Natural killer cell treated with Interleukin-12 subunit alpha and Interleukin-12 subunit beta and Interleukin-15 and Interleukin-18, amount 100 ng/mL, for 72 hours (primary cell): ENCODE measurements around the gene PACC1. TPM values are rescaled to one million over a fixed set of nuclear protein-coding genes. Genes with fewer than 3 reads are reported as not detected.

Source experiments
- ATAC-seq, 2 donors: fragments of 150-1000 bp; cut with Tn5 transposase in 1 of 2; sonication (Bioruptor Pico), chemical (Tn5 transposase) in 1 of 2; 2 replicates each; pipeline ENCODE4 v1.10.0; 2021
- DNase-seq: peaks from one replicate; pipeline ENCODE4 v3.0.0; 2022; ENCODE audit warnings: low spot score
- H3K27ac Mint-ChIP-seq, 2 donors: 1 replicate in 1 of 2; 2 replicates in 1 of 2; pipeline ENCODE4 v1.8.0; 2022; ENCODE audit warnings: mixed read lengths in 2 of 2, mild to moderate bottlenecking in 1 of 2, moderate library complexity in 1 of 2
- H3K27me3 Mint-ChIP-seq, 2 donors: 1 replicate in 1 of 2; 2 replicates in 1 of 2; pipeline ENCODE4 v1.8.0; 2022; ENCODE audit warnings: mixed read lengths in 2 of 2
- H3K36me3 Mint-ChIP-seq: one replicate; pipeline ENCODE4 v1.8.0; 2022; ENCODE audit warnings: mixed read lengths
- H3K4me1 Mint-ChIP-seq, 2 donors: 1 replicate in 1 of 2; 2 replicates in 1 of 2; pipeline ENCODE4 v1.8.0; 2022; ENCODE audit warnings: low read depth in 2 of 2, mixed read lengths in 2 of 2, mild to moderate bottlenecking in 1 of 2
- H3K4me3 Mint-ChIP-seq: one replicate; pipeline ENCODE4 v1.8.0; 2022; ENCODE audit warnings: mixed read lengths
- H3K9me3 Mint-ChIP-seq: 2 replicates; pipeline ENCODE4 v1.8.0; 2022; ENCODE audit warnings: mixed read lengths
- total RNA-seq, 2 donors: library from RNA; stranded (reverse); gene quantifications; one replicate each; pipeline ENCODE4 v1.2.3, GENCODE V29; 2022

Gene PACC1
- total RNA-seq: 10 to 100 TPM; 11.8 to 26.6 TPM

DNA sequence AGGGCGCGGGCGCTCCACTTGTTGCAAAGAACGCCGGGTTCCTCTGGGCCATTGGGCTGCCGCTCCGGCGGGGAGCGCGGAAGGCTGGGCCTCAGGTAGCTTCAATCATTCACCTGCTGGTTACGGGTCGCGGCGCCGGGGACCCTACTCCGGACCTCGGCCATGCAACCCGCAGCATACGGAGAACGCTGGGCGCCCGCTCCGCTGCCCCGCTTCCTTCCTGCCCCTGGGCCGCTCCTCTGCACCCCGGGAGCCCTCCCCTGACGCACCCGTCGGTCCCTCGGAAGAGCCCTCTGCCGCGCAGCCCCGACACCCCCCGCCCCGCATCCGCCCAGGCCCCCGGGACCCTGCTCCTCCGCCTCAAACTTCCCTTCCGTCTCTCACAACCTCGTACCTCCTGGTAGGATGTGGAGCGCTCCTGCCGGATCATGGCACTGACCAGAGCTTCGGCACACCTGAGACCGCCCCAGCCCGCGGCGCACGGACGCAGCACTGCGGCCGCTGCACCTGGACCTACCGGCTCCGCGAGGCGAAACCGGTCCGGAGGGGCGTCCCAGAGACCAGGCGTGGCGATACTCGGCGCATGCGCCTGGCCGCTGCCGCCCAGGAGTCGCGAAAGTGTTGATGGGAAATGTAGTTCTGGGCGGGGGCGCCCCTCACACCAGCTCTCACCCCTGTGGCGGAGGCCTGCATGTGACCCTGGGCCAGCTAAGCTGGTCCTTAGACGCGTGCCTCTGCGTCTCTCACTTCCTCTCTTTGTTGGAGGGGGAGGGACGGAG, at the start of gene PACC1:
Gene PACC1 (minus strand): TSS at position 559 of the 779 bp plus-strand sequence. CDS start 129 bp downstream, at position 430.
- peak; percentile 98 for ATAC-seq
- peak; percentile 94 for DNase-seq
- H3K27me3 Mint-ChIP-seq: no peaks in the 10 kb centered on the region
- no peaks in the 10 kb centered on the region for H3K9me3 Mint-ChIP-seq
- peak within 1 kb of the TSS; percentile 69 to 88 for H3K27ac Mint-ChIP-seq
- peaks cover 31 to 44% of the 10 kb centered on the region in 2 donors for H3K4me1 Mint-ChIP-seq
- peak within 1 kb of the TSS; percentile 100 for H3K4me3 Mint-ChIP-seq
- H3K36me3 Mint-ChIP-seq: peaks cover 3% of the 10 kb centered on the region

DNA sequence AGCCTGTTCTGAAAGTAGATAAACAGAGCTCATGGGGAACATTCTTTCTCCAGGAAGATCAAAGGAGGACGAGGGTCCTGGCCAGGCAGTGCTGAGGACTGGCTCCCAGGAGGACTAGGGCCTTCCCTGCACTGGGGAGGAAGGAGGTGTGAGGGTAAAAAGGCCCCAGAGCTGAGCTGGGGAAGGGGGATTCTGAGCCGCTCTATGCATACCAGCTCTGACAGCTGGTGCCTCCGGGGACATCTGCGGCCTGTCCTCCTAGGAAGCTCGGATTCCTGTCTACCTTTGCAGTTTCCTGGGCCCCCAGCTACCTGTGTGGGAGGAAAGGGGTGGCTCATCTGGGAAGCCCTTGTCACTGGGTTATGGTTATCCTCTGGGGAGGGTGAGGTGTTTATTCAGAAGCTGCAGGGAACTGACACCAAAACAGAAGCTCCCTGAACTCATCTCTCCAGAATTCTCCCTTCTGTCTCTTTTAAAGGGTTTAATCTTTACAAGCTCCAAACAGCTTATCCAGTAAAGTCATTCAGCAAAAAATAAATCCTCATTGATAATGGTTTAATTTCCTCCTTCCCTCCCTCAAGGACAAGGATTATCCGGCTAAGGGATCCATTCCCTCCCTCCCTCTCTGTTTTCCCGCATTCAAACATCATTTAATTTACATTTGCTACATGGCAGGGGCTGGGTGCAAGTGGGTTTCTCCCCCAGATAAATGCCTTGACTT, 49.0 kb upstream of the PACC1 start:
- no peaks in the 10 kb centered on the region for H3K9me3 Mint-ChIP-seq
- ATAC-seq (no peak), DNase-seq (no peak)
- H3K27me3 Mint-ChIP-seq: peaks cover 0 to 2% of the 10 kb centered on the region in 2 donors
- H3K4me1 Mint-ChIP-seq: peaks cover 0 to under 1% of the 10 kb centered on the region in 2 donors
- H3K36me3 Mint-ChIP-seq: no peaks in the 10 kb centered on the region
- H3K4me3 Mint-ChIP-seq: no peak overlapping the region
- H3K27ac Mint-ChIP-seq: no peak overlapping the region

DNA sequence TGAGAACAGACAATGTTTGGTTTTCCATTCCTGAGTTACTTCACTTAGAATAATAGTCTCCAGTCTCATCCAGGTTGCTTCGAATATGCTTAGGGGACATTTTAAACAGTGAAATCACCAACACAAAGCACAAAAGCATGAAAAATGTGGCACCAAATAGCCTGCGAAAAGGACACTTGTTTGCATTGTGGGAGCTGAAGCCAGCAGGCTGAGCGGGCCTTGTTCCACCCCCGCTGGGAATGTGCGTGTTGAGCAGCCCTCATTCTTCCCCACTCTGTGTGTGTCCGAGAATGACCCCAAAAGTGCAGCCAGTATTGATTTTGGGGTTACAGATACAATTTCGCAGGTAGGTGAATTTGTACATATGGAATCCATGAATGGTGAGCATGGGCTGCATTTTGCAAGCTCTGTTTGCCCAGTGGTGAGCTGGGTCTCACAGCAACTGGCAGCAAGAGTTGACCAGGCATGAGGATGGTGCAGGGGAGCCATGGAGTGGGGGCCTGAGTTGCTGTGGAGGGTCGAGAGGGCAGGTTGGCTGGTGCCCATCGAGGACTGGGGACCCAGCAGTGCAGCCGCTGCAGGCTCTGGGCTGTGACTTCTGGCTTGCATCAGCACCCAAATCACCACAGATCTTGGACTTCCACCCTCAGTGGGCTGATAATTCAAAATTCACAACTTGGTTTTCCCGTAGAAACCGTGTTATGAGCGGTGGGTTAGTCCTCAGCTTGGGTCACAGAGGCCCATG, 47.4 kb upstream of the PACC1 start:
- H3K4me1 Mint-ChIP-seq: peaks cover 0 to 5% of the 10 kb centered on the region in 2 donors
- ATAC-seq: no peak
- H3K9me3 Mint-ChIP-seq: no peaks in the 10 kb centered on the region
- no peak overlapping the region for H3K27ac Mint-ChIP-seq
- no peak overlapping the region for H3K4me3 Mint-ChIP-seq
- DNase-seq: no peak
- H3K27me3 Mint-ChIP-seq: peaks cover 0 to 2% of the 10 kb centered on the region in 2 donors
- no peaks in the 10 kb centered on the region for H3K36me3 Mint-ChIP-seq

DNA sequence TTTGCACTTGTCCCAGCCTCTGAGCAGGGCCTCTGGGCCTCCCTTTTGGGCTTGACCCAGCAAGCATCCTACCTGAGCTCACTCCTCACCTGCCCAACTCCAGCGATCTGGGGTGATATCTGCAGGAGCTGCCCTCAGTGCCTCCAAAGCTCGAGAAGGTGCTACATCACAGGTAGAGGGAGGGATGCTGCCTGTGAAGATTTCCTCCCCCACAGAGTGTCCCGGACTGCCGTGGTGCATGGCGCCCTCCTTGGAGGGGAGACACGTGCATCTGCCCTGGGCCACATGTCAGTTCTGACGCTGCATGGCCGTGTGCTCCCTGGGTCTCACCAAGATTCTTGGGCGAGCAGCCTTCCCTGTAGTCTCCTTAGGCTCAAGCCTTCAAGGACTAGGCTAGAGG, 45.7 kb upstream of the PACC1 start:
- Mint-ChIP-seq H3K27me3 (peaks cover 0 to 2% of the 10 kb centered on the region in 2 donors), H3K4me3 (no peak overlapping the region), H3K27ac (no peak overlapping the region), H3K4me1 (peaks cover 0 to 5% of the 10 kb centered on the region in 2 donors), H3K36me3 (no peaks in the 10 kb centered on the region), H3K9me3 (no peaks in the 10 kb centered on the region)
- no peak for ATAC-seq
- DNase-seq: no peak

DNA sequence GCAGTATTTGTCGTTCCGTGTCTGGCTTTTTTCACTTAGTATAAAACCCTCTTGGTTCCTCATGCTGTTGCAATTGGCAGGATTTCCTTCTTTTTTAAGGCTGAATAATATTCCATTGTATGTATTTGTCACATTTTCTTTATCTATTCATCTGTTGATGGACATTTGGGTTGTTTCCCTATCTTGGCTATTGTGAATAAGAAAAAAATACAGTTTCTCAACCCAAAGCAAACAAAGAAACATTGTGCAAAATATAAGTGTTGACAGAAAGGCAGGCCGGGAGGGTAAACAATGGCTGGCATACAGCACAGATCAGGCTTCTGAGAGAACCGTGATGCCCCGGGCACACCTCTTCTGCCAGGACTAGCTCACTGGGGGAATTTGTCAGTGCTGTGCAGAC, 45.0 kb upstream of the PACC1 start:
- no peak for ATAC-seq
- no peaks in the 10 kb centered on the region for H3K9me3 Mint-ChIP-seq
- DNase-seq: no peak
- peaks cover 0 to 5% of the 10 kb centered on the region in 2 donors for H3K4me1 Mint-ChIP-seq
- H3K27me3 Mint-ChIP-seq: peaks cover 0 to 4% of the 10 kb centered on the region in 2 donors
- H3K27ac Mint-ChIP-seq: no peak overlapping the region
- H3K36me3 Mint-ChIP-seq: no peaks in the 10 kb centered on the region
- no peak overlapping the region for H3K4me3 Mint-ChIP-seq

DNA sequence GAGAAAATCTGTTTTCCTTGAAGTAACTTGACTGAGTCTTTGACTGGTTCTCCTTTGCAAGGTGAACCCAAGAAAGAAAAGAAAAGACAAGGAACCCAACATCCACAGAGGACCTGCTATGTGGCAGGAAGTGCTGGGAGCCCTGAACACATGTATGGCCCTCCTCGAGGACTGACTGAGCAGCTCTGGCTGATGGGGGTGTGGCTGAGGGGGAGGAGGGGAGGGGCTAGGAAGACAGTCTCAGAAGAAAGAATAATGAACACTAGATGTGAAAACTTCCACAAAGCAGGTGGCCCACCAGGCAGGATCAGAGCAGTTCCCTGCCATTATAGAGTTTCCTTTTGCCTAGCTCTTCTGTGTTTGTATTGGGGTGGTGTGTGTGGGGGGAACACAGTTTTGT, 44.1 kb upstream of the PACC1 start:
- H3K4me1 Mint-ChIP-seq: peaks cover 0 to 5% of the 10 kb centered on the region in 2 donors
- ATAC-seq: no peak
- H3K27ac Mint-ChIP-seq: no peak overlapping the region
- DNase-seq: peak; percentile 39
- H3K27me3 Mint-ChIP-seq: peaks cover 0 to 2% of the 10 kb centered on the region in 2 donors
- no peak overlapping the region for H3K4me3 Mint-ChIP-seq
- H3K9me3 Mint-ChIP-seq: no peaks in the 10 kb centered on the region
- no peaks in the 10 kb centered on the region for H3K36me3 Mint-ChIP-seq

DNA sequence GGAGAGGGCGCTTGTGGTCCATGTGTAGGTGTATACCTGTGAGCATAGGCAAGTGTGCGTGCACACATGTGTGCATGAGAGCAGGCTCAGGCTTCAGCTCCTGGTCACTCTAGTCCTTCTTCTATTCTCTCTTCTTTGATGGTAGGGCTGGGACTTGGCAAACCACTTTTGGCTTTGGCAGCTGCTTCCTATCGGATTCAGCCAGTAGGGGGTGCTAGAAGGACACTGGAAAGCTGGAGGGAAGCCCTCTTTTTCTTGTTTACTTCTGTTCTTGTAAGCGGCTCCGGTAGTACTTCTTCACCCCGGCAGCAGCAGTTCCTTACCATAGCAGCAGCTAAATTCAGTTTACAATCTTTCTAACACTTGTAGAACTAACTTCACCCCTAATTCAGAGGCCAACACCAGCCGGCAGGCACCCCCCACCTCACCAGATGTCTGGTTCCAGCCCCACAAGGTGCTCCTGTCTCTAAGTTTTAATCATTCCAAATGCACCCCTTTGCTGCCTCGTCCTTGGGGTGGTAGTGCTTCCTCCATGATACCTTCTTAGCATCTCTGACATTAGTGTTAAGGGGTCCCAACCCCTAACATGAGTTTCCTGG, 43.2 kb upstream of the PACC1 start:
- Mint-ChIP-seq H3K27ac (no peak overlapping the region), H3K27me3 (peaks cover 0 to 2% of the 10 kb centered on the region in 2 donors), H3K36me3 (no peaks in the 10 kb centered on the region), H3K9me3 (no peaks in the 10 kb centered on the region), H3K4me1 (peaks cover 0 to 7% of the 10 kb centered on the region in 2 donors), H3K4me3 (no peak overlapping the region)
- peak; percentile 76 for DNase-seq
- ATAC-seq: no peak

DNA sequence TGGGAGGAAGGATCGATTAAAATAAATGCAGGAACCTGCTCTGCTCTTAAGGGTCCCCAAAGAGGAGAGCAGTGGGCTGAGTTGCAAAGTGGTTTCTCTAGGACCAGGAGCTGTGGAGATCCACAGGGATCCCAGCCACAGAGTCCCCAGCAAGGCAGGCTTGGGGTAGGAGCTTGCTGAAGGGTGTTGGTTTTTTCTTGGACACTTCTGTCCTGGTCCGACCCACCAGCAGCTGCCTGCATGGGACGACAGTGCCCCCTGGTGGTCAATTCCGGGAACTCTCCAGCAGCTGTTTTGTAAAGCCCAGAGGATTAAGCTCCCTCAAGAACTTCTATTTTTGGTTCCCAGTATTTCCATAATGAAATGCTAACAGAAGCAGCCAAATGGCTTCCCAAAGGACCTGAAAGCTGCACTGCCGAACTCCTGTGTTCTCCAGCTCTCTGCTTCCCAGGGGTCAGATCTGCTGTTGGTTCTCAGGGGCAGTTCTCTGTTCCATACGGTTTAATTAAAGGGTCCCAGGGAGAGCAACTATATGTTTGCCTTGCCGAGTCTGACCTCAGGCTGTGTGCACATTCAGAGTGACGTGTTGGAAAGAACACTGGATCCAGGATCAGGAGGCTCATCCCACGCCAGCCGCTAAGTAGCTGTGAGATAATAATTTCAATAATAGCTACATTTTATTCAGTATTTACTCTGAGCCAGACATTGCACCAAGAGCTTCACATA, 41.3 kb upstream of the PACC1 start:
- Mint-ChIP-seq H3K27ac (no peak overlapping the region), H3K9me3 (no peaks in the 10 kb centered on the region), H3K4me3 (no peak overlapping the region), H3K27me3 (peaks cover 0 to 2% of the 10 kb centered on the region in 2 donors), H3K36me3 (no peaks in the 10 kb centered on the region), H3K4me1 (peaks cover 0 to 7% of the 10 kb centered on the region in 2 donors)
- DNase-seq: peak; percentile 85
- peak; percentile 70 to 74 for ATAC-seq

DNA sequence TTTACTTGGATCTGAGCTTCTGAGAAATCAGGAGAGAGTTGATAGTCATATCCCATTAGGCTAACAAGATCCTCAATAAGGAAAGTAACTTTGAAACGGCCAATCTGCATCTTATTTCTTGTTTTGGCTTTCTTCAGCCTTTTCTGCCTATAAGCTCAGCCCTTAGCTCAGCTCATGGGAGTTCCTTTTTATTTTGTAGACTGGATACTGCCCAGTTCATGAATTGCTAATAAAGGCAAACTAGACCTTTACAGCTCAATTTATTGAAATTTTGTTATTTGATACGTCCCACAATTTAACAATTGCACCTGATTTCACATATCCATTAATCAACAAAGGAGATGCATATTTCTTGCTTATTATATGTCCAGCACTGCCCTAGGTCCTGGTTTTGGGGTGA, 40.7 kb upstream of the PACC1 start:
- Mint-ChIP-seq H3K36me3 (no peaks in the 10 kb centered on the region), H3K9me3 (no peaks in the 10 kb centered on the region), H3K27me3 (peaks cover 0 to 2% of the 10 kb centered on the region in 2 donors), H3K4me3 (no peak overlapping the region), H3K4me1 (peaks cover 0 to 7% of the 10 kb centered on the region in 2 donors), H3K27ac (no peak overlapping the region)
- ATAC-seq (no peak), DNase-seq (no peak)

DNA sequence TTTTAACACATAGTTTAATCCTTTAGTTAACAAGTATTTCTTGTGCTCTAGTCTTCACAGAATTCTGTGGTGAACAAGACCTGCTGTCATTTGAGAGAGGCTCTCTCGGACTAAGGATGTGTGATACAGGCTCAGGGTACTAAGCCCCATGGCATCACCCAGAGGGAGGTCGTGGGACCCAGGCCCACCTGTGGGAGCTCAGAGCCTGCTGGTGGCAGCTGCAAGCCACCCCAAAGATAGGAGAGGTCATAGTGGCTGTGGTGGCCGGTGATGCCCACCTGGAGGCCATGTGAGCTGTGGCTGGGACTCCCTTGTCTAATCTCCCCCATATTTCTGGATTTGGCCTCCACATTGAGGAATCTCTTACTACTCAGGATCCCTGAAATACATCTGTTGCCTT, 40.1 kb upstream of the PACC1 start:
- H3K27ac Mint-ChIP-seq: no peak overlapping the region
- H3K9me3 Mint-ChIP-seq: no peaks in the 10 kb centered on the region
- no peak for ATAC-seq
- H3K4me3 Mint-ChIP-seq: no peak overlapping the region
- peaks cover 0 to 7% of the 10 kb centered on the region in 2 donors for H3K4me1 Mint-ChIP-seq
- DNase-seq: no peak
- peaks cover 0 to 2% of the 10 kb centered on the region in 2 donors for H3K27me3 Mint-ChIP-seq
- no peaks in the 10 kb centered on the region for H3K36me3 Mint-ChIP-seq

DNA sequence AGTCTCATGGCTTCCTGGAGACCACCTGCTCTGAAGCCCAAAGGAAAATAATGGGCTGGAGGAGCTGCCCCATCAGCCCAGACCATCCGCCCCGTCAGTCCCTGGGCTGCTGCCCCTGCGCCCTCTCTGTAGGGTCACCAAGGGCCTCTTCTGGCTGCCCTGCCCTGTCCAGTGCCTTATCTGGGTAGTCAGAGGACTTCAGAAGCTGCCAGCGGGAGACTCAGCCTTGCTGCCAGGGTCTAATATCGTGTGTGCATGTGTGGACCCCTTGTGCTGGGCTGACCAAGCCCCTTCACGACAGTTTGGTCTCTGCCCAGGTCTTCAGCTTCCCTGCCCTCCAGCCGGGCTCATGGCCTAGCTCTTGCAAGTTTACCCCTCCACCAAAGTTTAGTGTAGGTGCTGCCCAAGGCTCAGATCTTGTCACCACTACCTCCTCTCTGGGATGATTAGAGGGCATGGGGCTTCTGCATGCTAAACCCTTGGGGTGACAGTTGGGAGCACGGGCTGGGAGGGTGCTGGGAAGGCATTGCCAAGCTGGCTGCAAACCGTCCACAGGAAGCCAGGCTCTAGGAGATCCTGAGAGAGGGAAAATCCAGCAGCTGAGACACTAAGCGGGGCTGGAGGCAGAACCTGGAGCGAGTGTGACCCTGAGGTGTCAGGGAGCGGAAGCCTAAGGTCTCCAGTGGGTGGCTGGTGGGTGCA, 38.6 kb upstream of the PACC1 start:
- no peak for ATAC-seq
- no peak overlapping the region for H3K27ac Mint-ChIP-seq

DNA sequence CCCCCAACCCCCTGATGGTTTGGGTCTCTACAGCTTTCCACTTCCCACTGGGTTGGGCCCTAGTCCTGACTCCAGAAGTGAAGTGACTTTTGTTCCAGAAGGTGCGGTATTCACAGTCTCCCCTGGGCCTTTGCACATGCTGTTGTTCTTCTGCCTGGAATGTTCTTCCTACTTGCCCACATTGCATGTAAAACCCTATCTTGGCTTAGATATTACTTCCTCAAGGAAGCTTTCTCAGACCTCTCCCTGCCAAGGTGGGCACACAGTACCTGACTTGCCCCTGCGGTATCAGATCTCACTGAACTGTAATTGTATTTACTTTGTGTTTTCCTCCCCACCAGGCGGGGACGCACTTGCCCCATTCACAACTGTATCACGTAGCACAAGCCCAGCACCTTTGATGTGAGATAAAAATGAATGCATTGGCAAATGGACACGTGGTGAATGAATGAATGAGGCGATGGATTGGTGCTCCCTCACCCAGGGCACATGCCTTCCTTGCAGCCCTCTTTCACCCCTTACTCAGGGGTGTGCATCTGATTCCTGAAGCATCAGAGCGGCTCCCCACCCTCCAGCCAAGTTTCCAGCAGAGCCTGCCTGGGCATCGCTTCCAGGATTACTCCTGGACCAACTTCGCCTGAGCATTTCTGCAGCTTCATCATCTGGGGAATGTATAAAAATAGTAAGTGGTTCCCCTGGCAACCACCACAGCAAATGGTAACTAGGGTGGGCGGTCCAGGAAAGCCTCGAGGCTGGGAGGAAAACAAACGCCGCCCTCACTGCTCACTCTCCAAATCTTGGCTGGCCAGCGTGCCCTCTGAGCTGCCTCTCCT, 37.9 kb upstream of the PACC1 start:
- H3K9me3 Mint-ChIP-seq: no peaks in the 10 kb centered on the region

More for the DNA sequence above, 38.6 kb upstream of the PACC1 start:
- no peak overlapping the region for H3K4me3 Mint-ChIP-seq
- peaks cover 0 to 2% of the 10 kb centered on the region in 2 donors for H3K27me3 Mint-ChIP-seq
- H3K36me3 Mint-ChIP-seq: no peaks in the 10 kb centered on the region
- no peaks in the 10 kb centered on the region for H3K9me3 Mint-ChIP-seq
- no peak for DNase-seq
- peaks cover 0 to 3% of the 10 kb centered on the region in 2 donors for H3K4me1 Mint-ChIP-seq

More for the DNA sequence above, 37.9 kb upstream of the PACC1 start:
- H3K36me3 Mint-ChIP-seq: no peaks in the 10 kb centered on the region
- DNase-seq (no peak), ATAC-seq (no peak)
- no peak overlapping the region for H3K4me3 Mint-ChIP-seq
- peaks cover 0 to 2% of the 10 kb centered on the region in 2 donors for H3K4me1 Mint-ChIP-seq
- peak overlapping the region in 1 of 2 donors; percentile 47 for H3K27ac Mint-ChIP-seq
- peaks cover 0 to 2% of the 10 kb centered on the region in 2 donors for H3K27me3 Mint-ChIP-seq
